ENCODE results near the gene PDE3B.
"Not testable (repeated sequence)": the region's sequence is repeated elsewhere in the genome, so short reads cannot be mapped to it uniquely, and the experiment has no call there.

The PDE3B gene

GRCh38 chr11:14750911-14751310 is 107.3 kb downstream of the PDE3B start:
- DNase-seq, result no peak

DNA sequence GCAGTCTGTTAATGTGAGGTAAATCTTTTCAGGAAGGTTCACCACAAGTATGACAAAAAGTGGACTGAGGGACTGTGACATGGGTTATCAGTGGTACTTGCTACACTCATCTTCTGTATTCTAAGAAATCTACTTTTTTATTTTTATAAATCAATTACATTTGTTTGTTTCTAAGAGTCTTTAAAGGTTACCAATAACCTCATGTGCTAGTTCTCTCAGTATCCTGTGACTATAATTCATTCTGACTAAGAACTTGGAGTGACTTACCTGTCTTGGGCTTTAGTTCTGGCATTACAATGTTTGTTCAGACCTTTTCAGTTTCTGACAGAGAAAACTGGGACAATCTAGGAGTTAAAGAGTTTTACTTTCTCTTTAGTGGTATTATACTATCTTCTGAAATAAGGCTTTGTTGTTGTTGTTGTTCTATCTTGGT is 108.4 kb downstream of the PDE3B start:
- no peak for DNase-seq

GRCh38 chr11:14755140-14755539 is 111.5 kb downstream of the PDE3B start:
- no peak for DNase-seq

DNA sequence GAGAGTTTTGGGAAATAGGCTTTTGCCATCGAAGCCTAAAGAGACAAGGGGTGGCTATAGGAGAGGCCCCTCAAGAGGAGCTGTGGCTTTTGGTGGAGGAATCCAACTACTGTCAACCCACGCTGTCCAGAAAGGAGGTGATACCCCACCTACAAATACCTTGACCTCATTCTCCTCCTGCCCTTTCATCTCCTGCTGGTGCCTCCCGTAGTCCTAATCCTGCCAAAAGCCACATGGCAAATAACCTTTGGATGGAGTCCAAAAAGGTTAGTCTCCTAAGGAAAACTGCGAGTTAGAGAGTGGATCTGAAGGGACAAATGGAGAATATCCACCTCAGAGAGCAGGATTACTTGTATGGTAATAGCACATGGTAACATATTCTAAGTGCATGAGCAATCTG is 112.7 kb downstream of the PDE3B start:
- no peak for DNase-seq

GRCh38 chr11:14759300-14760012 is 115.9 kb downstream of the PDE3B start:
- DNase-seq, result not testable (repeated sequence)

DNA sequence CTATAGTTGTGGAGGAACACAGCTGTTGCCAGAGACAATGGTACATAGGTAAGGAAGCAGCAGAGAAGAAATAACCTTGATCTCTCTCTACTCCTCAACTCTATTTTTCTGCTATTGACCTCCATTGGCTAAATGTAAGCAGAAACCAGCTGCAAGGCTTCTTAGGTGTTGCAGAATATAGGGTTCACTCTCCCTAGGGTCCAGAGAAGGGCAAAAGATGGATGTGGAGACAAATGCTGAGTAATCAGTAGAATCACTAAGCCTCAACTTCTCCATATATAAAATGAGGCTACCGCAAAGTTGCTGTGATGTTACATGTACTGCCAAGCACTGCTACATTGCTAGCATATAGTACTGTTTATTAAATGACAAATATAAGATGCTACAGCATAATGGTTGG is 120.6 kb downstream of the PDE3B start:
- DNase-seq, result no peak

- DNase-seq, result no peak
Measured at GRCh38 chr11:14764579-14765527, 121.2 kb downstream of the PDE3B start.

GRCh38 chr11:14766585-14766984 is 123.0 kb downstream of the PDE3B start:
- DNase-seq, result no peak

DNA sequence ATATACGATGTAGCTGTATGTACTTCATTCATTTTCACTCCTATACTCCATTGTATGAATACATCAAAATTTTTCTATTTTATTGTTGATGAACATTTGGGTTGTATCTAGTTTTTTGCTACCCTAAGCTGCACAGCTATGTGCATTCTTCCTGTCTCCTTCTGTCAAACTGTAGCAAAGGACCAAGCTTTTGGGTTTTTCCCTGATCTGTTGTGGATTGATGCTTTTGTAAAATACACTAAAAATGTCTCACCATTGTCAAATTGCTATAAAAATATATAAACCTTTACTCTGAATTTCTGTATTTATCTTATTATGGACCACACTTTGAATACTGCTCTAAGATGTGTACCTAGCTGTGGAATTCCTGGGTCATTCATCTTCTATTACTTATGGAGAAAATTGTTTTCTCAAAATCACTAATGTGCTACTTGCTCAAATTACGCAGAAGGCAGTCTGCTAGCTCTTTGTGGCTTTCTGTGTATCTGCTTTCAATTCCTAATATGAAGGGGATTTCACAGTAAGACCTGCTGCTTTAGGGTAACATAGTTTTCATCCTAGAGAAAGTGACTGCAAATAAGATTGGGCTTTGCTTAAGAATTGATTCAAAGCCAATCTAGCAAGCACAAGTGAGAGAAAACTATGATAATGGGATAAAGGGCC is 125.1 kb downstream of the PDE3B start:
- no peak for DNase-seq

DNA sequence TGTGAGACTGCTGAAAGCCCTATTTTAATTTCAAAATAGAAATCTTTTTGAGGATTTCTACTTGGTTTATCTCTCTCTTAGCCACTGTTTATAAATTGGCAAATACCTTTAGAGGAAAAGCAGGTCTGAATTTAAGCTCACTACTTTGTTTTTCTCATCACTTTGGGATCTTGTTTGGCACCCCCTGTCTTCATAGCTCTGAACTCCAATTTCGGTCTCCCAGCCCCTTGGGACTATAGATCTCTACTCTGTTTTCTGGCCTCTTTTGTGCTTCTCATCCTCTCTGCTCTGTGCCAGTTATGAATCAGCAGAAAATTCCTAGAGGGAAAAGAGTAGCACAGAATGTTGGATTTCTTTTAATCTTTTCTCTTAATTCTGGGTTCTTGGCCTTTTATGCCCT is 130.2 kb downstream of the PDE3B start:
- DNase-seq, result no peak

DNA sequence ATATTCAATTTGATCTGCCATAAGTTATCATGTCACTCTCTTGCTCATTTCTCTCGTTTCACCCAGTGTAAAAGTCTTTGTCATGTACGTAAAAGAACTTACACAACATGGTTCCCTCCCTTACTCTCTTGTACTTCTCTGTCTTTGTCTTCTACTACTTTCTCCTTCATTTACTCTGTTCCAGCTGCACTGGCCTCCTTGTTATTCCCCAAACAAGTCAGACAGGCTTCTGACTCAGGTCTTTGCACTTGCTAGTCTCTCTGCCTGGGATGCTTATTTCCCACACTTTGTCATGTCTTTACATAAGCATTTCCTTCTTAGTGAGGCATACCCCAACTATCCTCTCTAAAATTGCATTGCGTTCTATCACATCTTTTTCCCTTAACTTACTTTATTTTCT is 131.1 kb downstream of the PDE3B start:
- no peak for DNase-seq

DNA sequence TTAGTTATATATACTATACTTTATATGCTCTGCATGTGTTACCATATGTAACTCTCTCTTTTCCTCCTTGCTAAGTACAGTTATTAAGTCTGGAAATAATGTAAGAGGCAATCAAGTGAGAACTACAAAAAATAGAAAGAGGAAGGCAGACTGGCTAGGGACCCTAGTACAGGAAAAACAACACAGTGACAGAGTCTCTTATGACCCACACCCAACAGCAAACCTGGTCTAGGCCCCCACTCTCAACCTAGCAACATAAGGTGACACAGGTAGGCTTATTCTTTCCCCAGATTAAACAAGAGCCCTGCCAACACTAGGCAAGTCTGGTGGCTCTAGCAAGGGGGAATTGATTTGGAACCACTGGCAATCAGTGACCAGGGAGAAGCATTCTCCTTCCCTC is 132.3 kb downstream of the PDE3B start:
- no peak for DNase-seq

DNA sequence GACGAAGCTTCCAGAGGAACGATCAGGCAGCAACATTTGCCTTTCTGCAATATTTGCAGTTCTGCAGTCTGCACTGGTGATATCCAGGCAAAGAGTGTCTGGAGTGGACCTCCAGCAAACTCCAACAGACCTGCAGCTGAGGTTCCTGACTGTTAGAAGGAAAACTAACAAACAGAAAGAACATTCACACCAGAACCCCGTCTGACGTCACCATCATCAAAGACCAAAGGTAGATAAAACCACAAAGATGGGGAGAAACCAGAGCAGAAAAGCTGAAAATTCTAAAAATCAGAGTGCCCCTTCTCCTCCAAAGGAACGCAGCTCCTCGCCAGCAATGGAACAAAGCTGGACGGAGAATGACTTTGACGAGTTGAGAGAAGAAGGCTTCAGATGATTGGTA is 134.9 kb downstream of the PDE3B start:
- not testable (repeated sequence) for DNase-seq

- DNase-seq, result no peak
Measured at GRCh38 chr11:14783788-14784187, 140.2 kb downstream of the PDE3B start.

GRCh38 chr11:14784230-14784629 is 140.6 kb downstream of the PDE3B start:
- DNase-seq, result no peak

GRCh38 chr11:14789879-14790484 is 146.4 kb downstream of the PDE3B start:
- DNase-seq, result peak in 1 of 2 experiments; percentile 3

GRCh38 chr11:14793546-14793945 is 149.9 kb downstream of the PDE3B start:
- no peak for DNase-seq

- not testable (repeated sequence) for DNase-seq
Measured at GRCh38 chr11:14796028-14796427, 152.4 kb downstream of the PDE3B start.

GRCh38 chr11:14803846-14804245 is 160.2 kb downstream of the PDE3B start:
- DNase-seq, result no peak

DNA sequence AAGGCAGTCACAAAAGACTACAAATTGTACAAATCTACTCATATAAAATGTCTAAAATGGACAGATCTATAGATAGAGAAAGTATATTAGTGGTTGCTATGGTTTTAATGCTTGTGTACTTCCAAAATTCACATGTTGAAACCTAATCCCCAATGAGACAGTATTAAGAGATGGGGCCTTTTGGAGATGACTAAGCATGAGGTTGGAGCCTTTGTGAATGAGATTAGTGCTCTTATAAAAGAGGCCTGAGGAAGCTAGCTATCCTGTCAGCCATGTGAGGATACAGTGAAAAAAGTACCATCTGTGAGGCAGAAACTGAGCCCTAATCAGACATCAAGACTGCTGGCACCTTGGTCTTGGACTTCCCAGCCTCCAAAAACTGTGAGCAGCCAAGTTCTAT is 165.9 kb downstream of the PDE3B start:
- no peak for DNase-seq

DNA sequence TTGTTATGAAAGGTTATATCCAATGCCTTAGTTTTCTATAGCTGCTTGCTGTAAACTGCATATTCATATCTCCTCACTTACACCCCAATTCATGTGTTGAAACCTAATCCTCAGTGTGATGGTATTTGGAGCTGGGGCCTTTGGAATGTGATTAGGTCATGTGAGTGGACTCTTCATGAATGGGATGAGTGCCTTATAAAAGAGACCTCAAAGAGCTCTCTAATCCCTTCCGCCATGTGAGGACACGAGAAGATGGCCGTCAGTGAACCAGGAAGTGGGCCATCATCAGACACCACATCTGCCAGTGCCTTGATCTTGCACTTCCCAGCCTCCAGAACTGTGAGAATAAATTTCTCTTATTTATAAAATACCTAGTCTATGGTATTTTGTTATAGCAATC is 169.2 kb downstream of the PDE3B start:
- DNase-seq, result no peak

- no peak for DNase-seq
Measured at GRCh38 chr11:14813516-14813915, 169.9 kb downstream of the PDE3B start.

- no peak for DNase-seq
Measured at GRCh38 chr11:14818779-14819178, 175.2 kb downstream of the PDE3B start.
